Heart right ventricle (tissue), 16 donors: Measurements from ENCODE around the gene UTS2B. TPM values are rescaled to one million over a fixed set of nuclear protein-coding genes. Genes with fewer than 3 reads are reported as not detected.

Experiments used
- ATAC-seq, 8 donors: fragments of 200-7000 bp; cut with Tn5 transposase; one replicate each; pipeline ENCODE4 v1.9.1; 2020; ENCODE audit warnings: mild to moderate bottlenecking in 8 of 8, moderate library complexity in 8 of 8, moderate number of reproducible peaks in 1 of 8
- DNase-seq, 2 donors: peaks; one replicate each; pipeline ENCODE4 v3.0.0-alpha.2; 2020
- H3K27ac ChIP-seq, 10 donors: fragments of 200-600 bp; sonication (generic) in 2 of 10; one replicate each; pipeline versions ENCODE4 v1.5.0 to v1.8.0; 2020 to 2022; ENCODE audit warnings: mild to moderate bottlenecking in 3 of 10
- H3K27me3 ChIP-seq, 7 donors: fragments of 200-600 bp; one replicate each; pipeline ENCODE4 v1.8.0; 2021 to 2022; ENCODE audit warnings: mild to moderate bottlenecking in 2 of 7
- H3K36me3 ChIP-seq, 9 donors: fragments of 200-600 bp; sonication (generic) in 1 of 9; one replicate each; pipeline versions ENCODE4 v1.5.0 to v1.8.0; 2020 to 2022; ENCODE audit warnings: mild to moderate bottlenecking in 2 of 9
- H3K4me1 ChIP-seq, 9 donors: fragments of 200-600 bp; sonication (generic) in 1 of 9; one replicate each; pipeline versions ENCODE4 v1.5.0 to v1.8.0; 2020 to 2022; ENCODE audit warnings: mild to moderate bottlenecking in 4 of 9
- H3K4me3 ChIP-seq, 10 donors: fragments of 200-600 bp; sonication (generic) in 2 of 10; one replicate each; pipeline versions ENCODE4 v1.5.0 to v1.8.0; 2020 to 2022; ENCODE audit warnings: mild to moderate bottlenecking in 7 of 10, moderate library complexity in 2 of 10
- H3K9me3 ChIP-seq, 11 donors: fragments of 200-600 bp in 10 of 11; sonication (generic) in 2 of 11; one replicate each; pipeline versions ENCODE4 v1.5.0 to v1.8.0; 2013 to 2022; ENCODE audit warnings: mild to moderate bottlenecking in 2 of 11, control low read depth in 1 of 11, moderate library complexity in 1 of 11
- CTCF ChIP-seq, 9 donors: fragments of 200-600 bp; sonication (generic) in 2 of 9; IDR thresholded peaks; one replicate each; pipeline versions ENCODE4 v1.5.0 to v1.8.0; 2021 to 2022; ENCODE audit warnings: antibody characterized with exemption in 9 of 9, mild to moderate bottlenecking in 5 of 9, moderate library complexity in 1 of 9
- WGBS, 2 donors: extraction: QIAGEN DNeasy Blood & Tissue Kit; methylation state at CpG; one replicate each; pipeline ENCODE4 v1.1.7; 2013; ENCODE audit warnings: inconsistent platforms in 1 of 2; 5-methylcytosine and 5-hydroxymethylcytosine counted together
- intact Hi-C, 10 donors: fragments of 100-400 bp; cut with DNase I; formaldehyde crosslinking; loops; one replicate each; pipeline versions ENCODE4 v1.11.1 to v1.14.2; 2022
- polyA plus RNA-seq, 2 donors: library from polyadenylated mRNA; stranded (reverse); fragments of 200-250 nt; gene quantifications; one replicate each; pipeline ENCODE4 v1.2.3, GENCODE V29; 2013
- total RNA-seq, 10 donors: library from RNA; stranded (reverse); fragmentation: NEBNext Ultra II Directional in 3 of 10; extraction: Animal tissue kit (Norgen Biotek cat#: 25700) in 3 of 10; gene quantifications; one replicate each; pipeline versions ENCODE4 v1.2.1 to v1.2.4, GENCODE V29; 2021 to 2023
- donor health status: Arrhythmogenic right ventricular cardiomyopathy.
- donor health status: ischemic (EF 13 %, LVEDD 7.1; RV severe dilation, severe dysfunction).
- donor health status: healthy with polysubstance abuse.
- donor health status: DM: no; HTN: yes; CAD: no.
- donor health status: DM: no; HTN: no; CAD: no.
- donor health status: ischemic (EF 25% LVEDD 6.9; RV normal size, moderate dysfunction).
- donor health status: ischemic (EF 25% LVEDD 5.7; RV mildly dilated, moderate dysfunction).
- donor health status: healthy.
- donor health status: DM: yes; HTN: yes; CAD: no.
- donor health status: Ischemic cardiomyopathy.
- donor health status: ischemic (EF 35%, LVEDD 5.7; RV mildly dilated, moderate dysfunction).
- donor health status: nonischemic (EF 11% LVEDD 7.7; RV severe dilation, severe dysfunction).
- donor health status: DM: yes; HTN: yes; CAD: no.
- donor health status: PGD.
- donor health status: ischemic (EF 29% LVEDD 5.4; RV normal size, mild dysfunction).
- donor health status: nonischemic (EF 23%, LVEDD 6.1; RV moderate dilation, normal function).

The UTS2B gene
- total and polyA plus RNA-seq, 12 donors: 0.10 to 0.53 (median 0.25) TPM; not detected in 5

- intact Hi-C loops: no loop called here
- H3K27ac ChIP-seq: peak overlapping the region in 1 of 10 donors; percentile 6
- DNase-seq: no peak
- TF ChIP-seq CTCF (IDR thresholded peaks at IDR 0.05): no peak
- no peaks in the 10 kb centered on the region for H3K27me3 ChIP-seq
- H3K4me1 ChIP-seq: peaks cover 5 to 98% (median 84%) of the 10 kb centered on the region in 9 donors
- ATAC-seq: peak in 2 of 8 donors; percentile 17 to 35
- H3K4me3 ChIP-seq: no peak overlapping the region
- H3K36me3 ChIP-seq: peaks cover 0 to 10% (median 0%) of the 10 kb centered on the region in 9 donors
- no peaks in the 10 kb centered on the region for H3K9me3 ChIP-seq
- 65 to 66% methylated on average over 7 of the region's 7 CpGs for WGBS, 2 donors
These were observed 22.9 kb upstream of the UTS2B start for GRCh38 chr3:191353022-191353777.

GRCh38 chr3:191352014-191352413 lies 21.7 kb upstream of the UTS2B start:
- H3K27ac ChIP-seq: peak overlapping the region in 1 of 10 donors; percentile 69
- 82 to 95% methylated on average over 1 of the region's 1 CpG for WGBS, 2 donors
- no peaks in the 10 kb centered on the region for H3K27me3 ChIP-seq
- H3K4me1 ChIP-seq: peaks cover 5 to 97% (median 80%) of the 10 kb centered on the region in 9 donors
- intact Hi-C loops: no loop called here
- no peak for TF ChIP-seq CTCF (IDR thresholded peaks at IDR 0.05)
- no peaks in the 10 kb centered on the region for H3K36me3 ChIP-seq
- H3K4me3 ChIP-seq: no peak overlapping the region
- ATAC-seq (no peak), DNase-seq (no peak)
- H3K9me3 ChIP-seq: no peaks in the 10 kb centered on the region

- Histone ChIP-seq H3K4me1 (peaks cover 3 to 95% (median 75%) of the 10 kb centered on the region in 9 donors), H3K9me3 (no peaks in the 10 kb centered on the region), H3K27me3 (no peaks in the 10 kb centered on the region), H3K27ac (peak overlapping the region in 9 of 10 donors; percentile 28 to 69 (median 52)), H3K4me3 (no peak overlapping the region), H3K36me3 (no peaks in the 10 kb centered on the region)
- DNase-seq (no peak), ATAC-seq (peak in 5 of 8 donors; percentile 17 to 39 (median 31))
- TF ChIP-seq CTCF (IDR thresholded peaks at IDR 0.05): no peak
- WGBS, 2 donors: 32 to 33% methylated on average over 5 of the region's 5 CpGs
- intact Hi-C loops: no loop called here
These were observed 20.2 kb upstream of the UTS2B start for GRCh38 chr3:191350396-191351090.

- no peak for TF ChIP-seq CTCF (IDR thresholded peaks at IDR 0.05)
- intact Hi-C loops: loop anchor here in 1 of 10 donors (5.0 kb wide), 1 partner anchor 601 kb away; no protein-coding TSS in a partner anchor
- Histone ChIP-seq H3K27ac (no peak overlapping the region), H3K4me1 (peaks cover 0 to 98% (median 71%) of the 10 kb centered on the region in 9 donors), H3K9me3 (no peaks in the 10 kb centered on the region), H3K36me3 (no peaks in the 10 kb centered on the region), H3K4me3 (no peak overlapping the region), H3K27me3 (no peaks in the 10 kb centered on the region)
- 94 to 100% methylated on average over 1 of the region's 1 CpG for WGBS, 2 donors
- no peak for DNase-seq
- ATAC-seq: no peak
These were observed 17.8 kb upstream of the UTS2B start for GRCh38 chr3:191348098-191348497.
